Dedifferentiated amniotic fluid mesenchymal stem cell (primary cell): ENCODE measurements around the gene RCSD1.
A peak's percentile ranks its signal among the peaks of the same experiment; 100 is the strongest.
"Not testable (repeated sequence)": the region's sequence is repeated elsewhere in the genome, so short reads cannot be mapped to it uniquely, and the experiment has no call there.

Source experiments
- DNase-seq: peaks from one replicate; pipeline ENCODE4 v3.0.0-alpha.2; 2016; ENCODE audit errors: extremely low spot score

The RCSD1 gene

DNA sequence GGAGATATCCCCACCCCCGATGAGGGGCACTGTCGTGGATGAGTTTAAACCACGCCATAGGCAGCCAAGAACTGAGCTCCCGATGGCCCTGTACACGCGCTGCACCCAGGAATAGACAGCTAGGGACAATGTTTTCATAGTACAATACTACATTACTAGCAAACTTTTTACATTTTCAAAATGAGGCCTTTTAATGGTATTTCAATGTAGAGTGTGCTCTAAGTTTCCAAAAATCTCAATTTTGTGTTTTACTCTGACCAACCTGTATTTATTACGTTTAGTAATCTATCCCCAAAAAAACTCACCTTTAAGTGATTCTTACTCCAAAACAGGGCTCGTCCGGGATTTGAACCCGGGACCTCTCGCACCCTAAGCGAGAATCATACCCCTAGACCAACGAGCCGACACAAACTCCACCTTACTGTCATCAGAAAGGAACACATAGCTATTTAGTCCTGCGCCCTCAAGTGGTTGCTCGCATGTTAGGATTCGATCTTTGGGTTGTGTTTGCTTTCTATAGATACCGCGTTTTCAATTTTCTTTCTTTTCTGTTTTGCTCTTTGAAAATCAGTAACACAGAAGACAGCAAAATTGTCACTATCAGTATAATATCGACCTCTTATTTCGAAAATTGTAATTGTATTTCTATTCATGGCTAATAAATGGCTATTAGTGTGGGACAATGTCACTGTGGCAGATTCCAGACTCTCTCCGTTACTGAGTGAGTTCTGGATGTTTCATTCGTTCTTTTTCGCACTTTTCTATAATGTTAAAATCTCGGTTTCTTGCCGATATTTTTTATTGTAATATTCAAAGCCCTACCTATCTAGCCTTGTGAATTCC lies 85.3 kb downstream of the RCSD1 start:
- peak; percentile 88 for DNase-seq

DNA sequence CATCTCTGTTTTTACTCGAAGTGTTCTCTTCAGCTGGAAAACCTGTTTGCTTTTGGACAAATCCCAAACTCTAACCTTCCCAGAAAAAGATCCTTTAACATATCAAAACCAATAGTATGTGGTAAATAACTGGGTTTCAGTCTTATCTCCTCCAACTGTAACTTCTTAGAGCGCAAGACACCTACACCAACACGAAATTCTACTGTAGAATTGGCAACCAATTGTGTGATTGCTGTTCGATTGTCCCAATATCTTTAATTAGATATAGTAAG lies 85.9 kb downstream of the RCSD1 start:
- DNase-seq = no peak

DNA sequence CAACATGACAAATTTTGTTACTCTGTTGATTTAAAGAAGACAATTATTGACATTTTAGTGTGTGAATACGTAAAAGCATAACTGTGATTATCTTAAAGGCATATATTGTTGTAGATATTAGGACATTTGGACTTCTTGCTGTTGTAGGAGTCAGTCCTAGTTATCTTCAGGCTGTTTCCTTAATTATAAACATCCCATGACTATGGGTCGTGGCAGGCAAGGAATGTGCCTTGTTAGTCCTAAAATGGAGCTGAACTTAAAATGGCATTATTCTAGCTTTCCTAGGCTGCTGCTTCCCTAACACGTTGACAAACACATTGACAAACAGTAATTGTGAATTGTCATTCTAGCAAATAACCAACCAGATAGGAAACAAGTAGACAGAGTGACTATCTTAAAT lies 87.3 kb downstream of the RCSD1 start:
- no peak for DNase-seq

DNA sequence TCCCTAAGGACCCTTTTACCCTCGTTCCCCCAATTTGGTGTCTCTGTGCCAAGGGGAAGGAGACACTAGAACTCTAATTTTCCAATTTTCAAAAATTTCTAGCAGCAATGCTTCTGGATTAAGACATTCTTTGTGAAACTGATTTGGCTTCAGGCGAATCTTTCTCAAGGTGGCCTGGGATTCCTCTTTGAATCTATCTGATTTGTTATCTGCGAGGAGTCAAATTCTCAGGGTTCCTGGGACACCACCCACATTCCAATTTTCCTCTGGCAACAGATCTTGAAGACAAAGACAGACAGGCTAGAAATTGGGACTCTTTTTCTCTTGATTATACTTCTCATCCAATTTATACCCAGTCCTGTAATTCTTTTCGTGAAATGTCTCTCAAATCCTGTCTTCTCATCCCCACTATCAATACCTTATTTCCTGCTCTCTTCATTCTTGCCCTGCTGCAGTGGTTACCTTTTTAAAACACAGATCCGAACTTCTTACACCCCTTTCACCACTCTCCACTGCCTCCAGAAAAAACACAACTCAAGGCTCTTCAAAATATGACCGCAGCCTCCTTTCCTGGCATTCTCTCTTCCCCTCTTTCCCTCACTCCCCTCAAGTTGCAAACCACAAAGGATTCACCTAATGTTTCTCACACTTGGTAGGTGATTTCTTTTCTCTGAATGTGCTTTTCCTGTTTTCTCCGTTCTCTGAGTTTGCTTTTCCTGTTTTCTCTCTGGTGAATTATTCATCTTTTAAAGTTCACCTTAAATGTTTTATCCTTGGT lies 89.1 kb downstream of the RCSD1 start:
- DNase-seq = no peak

DNA sequence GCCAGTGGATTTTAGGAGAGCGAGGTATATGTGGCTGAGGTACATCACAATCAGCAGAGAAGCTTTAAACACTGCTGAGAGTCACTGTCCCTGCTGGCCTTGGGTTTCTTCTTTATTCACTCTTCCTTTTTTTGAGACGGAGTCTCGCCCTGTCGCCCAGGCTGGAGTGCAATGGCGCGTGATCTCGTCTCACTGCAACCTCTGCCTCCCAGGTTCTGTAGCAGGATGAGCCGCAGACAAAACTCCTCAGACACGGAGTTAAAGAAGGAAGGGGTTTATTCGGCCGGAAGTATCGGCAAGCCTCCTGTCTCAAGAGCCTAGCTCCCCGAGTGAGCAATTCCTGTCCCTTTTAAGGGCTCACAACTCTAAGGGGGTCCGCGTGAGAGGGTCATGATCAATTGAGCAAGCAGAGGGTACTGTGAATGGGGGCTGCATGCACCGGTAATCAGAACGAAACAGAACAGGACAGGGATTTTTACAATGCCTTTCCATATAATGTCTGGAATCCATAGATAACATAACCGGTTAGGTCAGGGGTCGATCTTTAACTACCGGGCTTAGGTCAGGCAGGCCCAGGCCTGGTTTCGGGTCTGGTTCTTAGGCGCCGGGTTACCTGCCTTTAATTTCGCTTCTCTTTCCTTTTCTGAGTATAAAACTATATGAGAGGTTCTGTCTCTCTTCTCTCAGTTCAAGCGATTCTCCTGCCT lies 89.8 kb downstream of the RCSD1 start:
- not testable (repeated sequence) for DNase-seq

DNA sequence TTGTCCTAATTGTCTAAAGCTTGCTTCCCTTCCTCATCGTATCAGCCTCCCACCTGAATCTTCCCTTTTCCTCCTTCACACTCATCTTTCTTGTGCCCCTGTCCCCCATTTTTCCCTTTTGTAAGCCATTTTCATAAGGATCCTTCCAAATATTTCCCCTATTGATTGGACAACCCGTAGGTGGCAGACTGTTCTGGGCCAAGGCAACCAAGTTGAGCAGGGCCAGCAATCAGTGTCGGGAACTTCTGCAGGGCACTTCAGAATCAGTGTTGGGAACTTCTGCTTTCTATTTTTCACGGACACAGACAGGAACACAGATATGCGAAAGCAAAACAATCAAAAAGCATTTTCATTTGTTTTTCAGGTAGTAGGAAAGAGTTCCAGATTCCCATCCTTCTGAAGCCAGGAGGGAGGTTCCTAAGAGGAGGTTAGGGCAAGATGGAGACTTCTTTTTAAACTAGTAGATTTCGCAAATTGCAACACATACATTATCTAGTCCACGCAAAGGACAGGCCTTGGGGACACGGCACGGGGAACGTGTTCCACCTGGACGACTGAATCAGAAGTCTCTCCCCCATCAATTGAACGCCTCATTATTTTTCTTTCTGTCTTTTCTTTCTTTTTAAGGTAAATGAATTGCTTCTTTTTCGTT lies 91.1 kb downstream of the RCSD1 start:
- DNase-seq = peak; percentile 53

DNA sequence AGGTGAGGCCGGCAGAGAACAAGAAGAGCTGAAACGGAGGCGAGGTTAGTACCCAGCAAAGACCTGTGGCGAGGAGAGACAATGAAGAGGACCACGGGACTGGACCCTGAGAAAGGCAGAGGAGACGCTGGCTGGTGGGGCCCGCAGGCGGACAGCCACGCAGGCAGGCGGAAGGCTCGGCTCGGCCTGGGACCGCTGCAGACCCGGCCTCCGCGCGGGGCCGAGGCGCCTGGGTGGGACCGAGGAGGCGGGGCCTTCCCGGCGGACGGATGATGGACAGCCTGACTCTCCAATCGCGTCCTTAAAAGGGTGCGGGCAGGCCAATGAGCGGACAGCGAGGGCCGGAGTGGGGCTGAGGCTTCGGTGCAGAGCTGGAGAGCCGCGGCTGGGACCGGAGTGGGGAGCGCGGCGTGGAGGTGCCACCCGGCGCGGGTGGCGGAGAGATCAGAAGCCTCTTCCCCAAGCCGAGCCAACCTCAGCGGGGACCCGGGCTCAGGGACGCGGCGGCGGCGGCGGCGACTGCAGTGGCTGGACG lies 91.7 kb downstream of the RCSD1 start, which contains the start of gene MPZL1:
Gene MPZL1, plus strand, starts transcription at position 366 of the 535 bp plus-strand sequence. CDS start 170 bp downstream, outside the sequence.
- DNase-seq = peak; percentile 94

DNA sequence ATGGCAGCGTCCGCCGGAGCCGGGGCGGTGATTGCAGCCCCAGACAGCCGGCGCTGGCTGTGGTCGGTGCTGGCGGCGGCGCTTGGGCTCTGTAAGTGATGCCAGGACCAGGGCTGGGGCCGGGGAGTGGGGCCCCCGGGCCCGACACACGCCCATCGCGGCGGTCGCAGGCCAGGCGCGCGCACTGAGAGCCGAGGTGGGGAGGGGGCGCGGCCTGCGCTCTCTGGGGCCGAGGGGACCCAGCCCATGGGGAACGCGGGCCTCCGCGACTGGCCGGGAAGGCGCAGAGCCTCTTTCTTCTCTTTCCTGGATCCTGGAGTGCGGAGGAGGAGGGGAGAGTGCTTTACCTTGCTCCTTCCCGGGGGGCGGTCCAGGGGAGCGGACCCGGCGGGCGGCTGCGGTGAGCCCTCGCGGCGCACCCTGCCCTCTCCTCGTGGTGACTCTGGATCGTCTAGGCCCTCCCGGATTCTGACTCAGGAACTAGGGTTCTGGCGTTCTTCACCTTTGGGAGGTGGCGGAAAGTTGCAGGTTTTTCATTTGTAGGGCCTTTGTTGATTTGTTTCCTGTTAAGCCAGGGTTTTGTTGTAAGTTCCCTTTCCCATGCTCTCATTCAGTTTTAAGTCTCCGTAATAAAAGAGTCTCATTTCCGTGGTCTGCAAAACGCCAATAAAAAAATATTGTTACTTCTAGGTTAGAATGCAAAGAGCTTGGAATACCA lies 92.3 kb downstream of the RCSD1 start:
- no peak for DNase-seq

DNA sequence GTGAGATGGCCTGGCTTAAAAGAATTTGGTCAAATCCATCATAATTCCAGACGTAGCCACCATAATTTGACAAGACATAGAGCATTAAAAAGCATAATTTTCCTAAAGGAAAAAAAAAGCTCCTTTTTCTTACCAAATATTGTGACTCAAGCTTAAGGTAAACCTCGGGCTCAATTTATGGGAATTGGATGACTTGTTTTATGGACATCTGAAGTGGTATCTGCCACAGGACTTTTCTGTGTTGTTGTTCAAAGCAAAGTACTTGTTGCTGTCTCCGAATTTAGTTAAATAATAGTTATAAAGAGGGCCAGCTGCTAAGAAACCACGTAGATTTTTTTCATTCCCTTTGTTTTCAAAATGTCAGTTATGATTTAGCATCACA lies 92.8 kb downstream of the RCSD1 start:
- no peak for DNase-seq

DNA sequence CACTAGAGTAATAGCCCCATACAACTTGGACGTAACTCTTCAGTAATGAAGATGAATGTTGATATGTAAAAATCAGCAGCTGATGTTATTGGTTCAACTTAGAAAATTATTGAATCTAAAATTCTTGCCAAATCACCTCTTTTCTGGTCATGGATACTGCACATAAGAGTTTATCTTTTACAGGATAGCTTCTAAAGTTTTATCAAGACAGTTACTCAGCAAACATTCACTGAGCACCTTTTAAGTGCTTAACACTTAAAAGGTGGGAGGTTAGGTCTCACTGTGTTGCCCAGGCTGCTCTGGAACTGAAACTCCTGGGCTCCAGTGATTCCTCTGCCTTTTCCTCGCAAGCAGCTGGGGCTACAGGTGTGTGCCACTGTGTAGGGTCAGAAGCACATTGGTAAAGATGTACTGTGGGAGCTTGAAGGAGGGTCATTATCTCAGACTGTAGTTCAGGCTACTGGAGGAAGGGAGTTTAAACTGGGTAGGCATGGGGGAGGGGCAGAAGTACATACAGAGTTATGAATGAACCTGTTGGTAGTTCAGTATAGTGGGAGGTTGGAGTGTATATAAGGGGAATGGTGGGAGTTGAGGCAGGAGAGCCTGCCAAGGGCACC lies 93.8 kb downstream of the RCSD1 start:
- no peak for DNase-seq

DNA sequence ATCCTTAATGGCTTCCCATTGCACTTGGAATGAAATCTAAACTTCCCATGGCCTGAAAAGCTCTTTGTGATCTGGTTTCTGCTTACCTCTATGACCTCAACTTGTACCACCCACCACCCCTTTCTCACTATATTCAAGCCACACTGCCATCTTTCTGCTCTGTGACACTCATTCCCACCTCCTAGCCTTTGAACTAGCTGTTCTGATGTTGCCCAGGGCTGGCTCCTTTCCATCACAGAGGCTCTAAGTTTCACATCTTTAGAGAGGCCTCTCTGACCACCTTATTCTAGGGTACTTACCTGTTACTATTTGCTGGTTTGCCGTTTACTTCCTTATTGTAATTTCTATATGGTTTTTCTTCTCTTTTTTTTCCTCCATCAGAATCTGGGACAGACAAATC lies 96.0 kb downstream of the RCSD1 start:
- no peak for DNase-seq

DNA sequence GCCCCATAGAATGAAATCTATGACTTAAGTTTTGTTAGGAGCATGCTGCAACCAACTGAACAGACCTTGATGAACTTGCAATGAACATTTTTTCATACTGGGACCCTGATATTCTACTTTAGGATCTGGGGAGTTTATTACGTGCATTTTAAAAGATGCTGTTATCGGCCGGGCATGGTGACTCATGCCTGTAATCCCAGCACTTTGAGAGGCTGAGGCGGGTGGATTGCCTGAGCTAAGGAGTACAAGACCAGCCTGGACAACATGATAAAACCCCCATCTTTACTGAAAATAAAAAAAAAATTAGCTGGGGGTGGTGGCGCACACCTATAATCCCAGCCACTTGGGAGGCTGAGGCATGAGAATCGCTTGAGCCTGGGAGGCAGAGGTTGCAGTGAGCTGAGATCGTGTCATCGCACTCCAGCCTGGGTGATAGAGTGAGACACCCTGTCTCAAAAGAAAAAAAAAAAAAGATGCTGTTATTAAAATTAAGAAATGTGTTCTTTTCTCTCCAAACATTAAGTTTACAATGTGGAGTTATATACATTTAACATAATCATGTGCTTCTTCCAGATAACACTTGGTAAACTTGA lies 98.9 kb downstream of the RCSD1 start:
- DNase-seq = no peak

DNA sequence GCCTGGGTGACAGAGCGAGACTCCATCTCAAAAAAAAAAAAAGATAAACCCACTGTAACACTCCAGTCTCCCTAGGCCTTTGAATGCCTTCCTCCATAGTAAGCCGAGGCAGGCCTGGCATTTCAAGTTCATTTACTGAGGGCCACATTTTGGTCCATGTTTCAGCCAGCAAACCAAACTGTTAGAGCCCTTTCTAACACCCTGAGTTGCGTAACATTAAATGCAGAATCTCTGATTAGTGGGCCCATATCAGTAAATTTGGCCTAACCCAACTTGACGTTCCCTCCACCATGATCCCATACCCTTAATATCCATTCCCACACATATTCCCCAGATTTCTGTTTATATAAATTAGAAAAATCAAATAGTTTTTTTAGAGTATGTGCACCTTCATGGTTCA lies 104.2 kb downstream of the RCSD1 start:
- no peak for DNase-seq

DNA sequence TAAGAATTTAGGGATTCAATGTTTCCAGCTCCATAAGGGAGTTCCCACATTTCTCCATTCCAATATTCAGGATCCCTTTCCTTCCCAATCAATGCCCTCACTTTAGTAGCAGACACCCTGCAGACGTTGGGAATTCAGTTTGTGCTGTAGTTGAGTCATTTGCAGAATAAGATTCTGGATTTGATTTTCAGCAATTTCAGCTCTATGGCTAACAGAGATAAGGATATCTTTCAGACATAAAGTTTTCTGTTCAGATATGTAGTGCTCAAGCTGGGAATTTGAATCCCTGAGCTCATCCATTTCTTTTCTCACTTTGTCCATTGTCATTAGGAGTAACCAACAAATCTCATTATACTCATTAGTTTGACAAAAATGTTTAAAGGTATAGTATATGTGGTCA lies 104.8 kb downstream of the RCSD1 start:
- DNase-seq = no peak

DNA sequence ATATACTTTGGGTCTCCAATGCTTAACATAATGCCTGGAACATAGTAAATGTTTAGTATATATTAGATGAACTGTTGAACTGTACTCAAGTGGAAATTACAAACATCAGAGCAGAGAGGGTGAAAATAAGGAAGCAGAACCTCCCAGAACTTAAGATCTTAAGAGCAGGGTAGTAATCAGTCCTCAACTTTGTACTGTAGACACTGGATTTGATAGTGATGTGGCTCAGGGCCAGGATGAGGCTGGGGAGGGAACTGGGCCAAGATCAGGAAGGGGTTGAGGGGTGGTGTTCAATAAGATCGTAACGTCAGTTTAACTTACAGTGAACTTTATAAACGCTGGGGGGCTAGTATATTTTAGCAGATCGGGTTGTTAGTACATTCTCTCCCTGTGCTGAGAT lies 107.1 kb downstream of the RCSD1 start:
- no peak for DNase-seq

DNA sequence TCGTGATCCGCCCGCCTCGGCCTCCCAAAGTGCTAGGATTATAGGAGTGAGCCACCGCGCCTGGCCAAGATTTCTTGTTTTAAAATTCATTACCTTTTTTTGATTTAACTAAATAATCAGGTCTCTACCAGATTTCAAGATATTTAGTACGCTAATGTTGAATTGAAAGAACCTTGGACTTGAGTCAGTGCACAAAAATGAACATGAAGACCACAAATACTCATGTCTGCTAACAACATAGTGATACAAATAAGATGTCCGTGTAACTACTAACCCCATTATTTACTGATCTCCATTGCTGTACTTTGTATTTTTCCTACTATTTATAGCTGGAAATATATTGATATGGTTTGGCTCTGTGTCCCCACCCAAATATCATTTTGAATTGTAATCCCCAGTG lies 108.1 kb downstream of the RCSD1 start:
- no peak for DNase-seq

DNA sequence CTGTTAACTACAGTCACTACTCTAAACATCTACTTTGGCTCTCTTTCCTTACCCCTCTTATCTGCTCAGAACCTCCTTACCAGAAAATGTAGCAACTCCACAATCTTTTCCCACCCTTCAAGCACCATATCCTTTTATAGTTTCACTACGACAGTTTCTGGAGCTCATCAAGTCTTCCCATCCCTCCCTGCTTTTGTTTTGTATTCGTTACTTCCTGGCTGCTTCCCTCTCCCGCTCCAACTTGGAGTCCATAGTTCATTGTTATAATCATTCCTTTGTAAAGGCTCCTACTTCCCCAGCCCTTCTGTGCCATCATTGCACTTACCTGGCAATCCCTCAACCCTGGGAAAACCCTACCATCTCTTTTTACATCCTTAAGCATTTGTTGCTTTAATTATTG lies 109.7 kb downstream of the RCSD1 start:
- DNase-seq = no peak

DNA sequence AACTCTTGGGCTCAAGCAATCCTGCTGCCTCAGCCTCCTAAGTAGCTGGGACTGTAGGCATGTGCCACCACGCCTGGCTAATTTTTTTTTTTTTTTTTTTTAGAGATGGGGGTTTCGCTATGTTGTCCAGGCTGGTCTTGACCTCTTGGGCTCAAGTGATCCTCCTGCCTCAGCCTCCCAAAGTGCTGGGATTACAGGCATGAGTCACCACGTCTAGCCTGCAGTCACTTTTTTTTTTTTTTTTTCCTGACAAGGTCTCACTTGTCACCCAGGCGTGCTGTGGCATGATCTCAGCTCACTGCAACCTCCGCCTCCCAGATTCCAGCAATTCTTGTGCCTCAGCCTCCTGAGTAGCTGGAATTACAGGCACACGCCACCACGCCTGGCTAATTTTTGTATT lies 111.1 kb downstream of the RCSD1 start:
- DNase-seq = not testable (repeated sequence)

DNA sequence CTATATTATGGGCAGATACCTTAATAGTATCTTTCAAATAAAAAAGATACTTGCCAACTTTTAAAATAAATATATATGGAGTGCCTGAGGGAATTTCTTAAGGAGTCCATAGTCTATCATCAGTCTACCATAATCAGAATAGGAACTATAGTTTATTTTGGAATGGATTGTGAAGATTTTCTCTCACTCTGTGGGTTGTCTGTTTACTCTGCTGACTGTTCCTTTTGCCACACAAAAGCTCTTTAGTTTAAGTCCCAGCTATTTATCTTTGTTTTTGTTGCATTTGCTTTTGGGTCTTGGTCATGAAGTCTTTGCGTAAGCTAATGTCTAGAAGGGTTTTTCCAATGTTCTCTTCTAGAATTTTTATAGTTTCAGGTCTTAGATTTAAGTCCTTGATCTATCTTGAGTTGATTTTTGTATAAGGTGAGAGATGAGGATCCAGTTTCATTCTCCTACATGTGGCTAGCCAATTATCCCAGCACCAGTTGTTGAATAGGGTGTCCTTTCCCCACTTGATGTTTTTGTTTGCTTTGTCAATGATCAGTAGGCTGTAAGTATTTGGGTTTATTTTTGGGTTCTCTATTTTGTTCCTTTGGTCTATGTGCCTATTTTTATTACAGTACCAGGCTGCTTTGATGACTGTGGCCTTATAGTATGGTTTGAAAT lies 112.5 kb downstream of the RCSD1 start:
- not testable (repeated sequence) for DNase-seq

DNA sequence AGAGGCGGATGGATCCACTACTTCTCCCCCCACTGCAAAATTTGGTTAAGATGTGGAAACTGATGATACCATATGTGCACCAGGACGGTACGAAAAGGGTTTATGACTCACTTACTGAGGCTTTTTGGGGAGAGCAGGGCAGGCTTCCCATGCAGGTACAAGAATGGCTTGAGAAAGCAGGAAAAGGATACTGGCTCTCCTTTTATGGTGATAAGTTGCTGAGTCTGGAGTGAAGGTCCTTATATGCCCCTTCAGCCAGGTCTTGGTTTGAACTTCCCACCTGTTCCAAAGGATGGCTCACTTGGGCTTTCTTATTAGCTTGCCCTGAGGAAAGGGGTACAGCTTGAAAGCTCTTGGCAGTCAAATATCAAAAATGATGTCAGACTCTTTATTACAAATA lies 114.9 kb downstream of the RCSD1 start:
- DNase-seq = no peak
